Neural cell (in vitro differentiated cells): Measurements from ENCODE around the gene FTCD. TPM values are rescaled to one million over a fixed set of nuclear protein-coding genes. Genes with fewer than 3 reads are reported as not detected.

Source experiments
- H2AFZ ChIP-seq: fragments of 200-600, 300-800 bp; sonication (generic), shearing (Covaris generic); 2 replicates; pipeline ENCODE4 v1.6.0; 2014; ENCODE audit warnings: low read depth, mild to moderate bottlenecking, antibody characterized with exemption, low read length, moderate library complexity
- H3F3A ChIP-seq: fragments of 200-600 bp; shearing (Covaris generic); 2 replicates; pipeline ENCODE4 v1.6.1; 2016; ENCODE audit warnings: mild to moderate bottlenecking, moderate library complexity, mixed read lengths, antibody characterized with exemption, low read length; ENCODE audit not compliant: insufficient read depth, poor library complexity, severe bottlenecking
- H3K27ac ChIP-seq: fragments of 200-600, 300-800 bp; sonication (generic), shearing (Covaris generic); 2 replicates; pipeline ENCODE4 v1.5.1; 2014; ENCODE audit warnings: mild to moderate bottlenecking, low read length, moderate library complexity
- H3K27me3 ChIP-seq: fragments of 300-800, 200-600 bp; sonication (generic), shearing (Covaris generic); 2 replicates; pipeline ENCODE4 v1.6.0; 2014; ENCODE audit warnings: mild to moderate bottlenecking, low read depth, low read length, moderate library complexity; ENCODE audit not compliant: insufficient read depth
- H3K36me3 ChIP-seq: fragments of 300-800, 200-600 bp; sonication (generic), shearing (Covaris generic); 2 replicates; pipeline ENCODE4 v1.5.1; 2014; ENCODE audit warnings: mild to moderate bottlenecking, antibody characterized with exemption, low read length, moderate library complexity; ENCODE audit not compliant: insufficient read depth
- H3K4me2 ChIP-seq: fragments of 300-800, 200-600 bp; sonication (generic), shearing (Covaris generic); 2 replicates; pipeline ENCODE4 v1.6.0; 2014; ENCODE audit warnings: mild to moderate bottlenecking, low read length
- H3K4me3 ChIP-seq: fragments of 300-800, 200-600 bp; sonication (generic), shearing (Covaris generic); 2 replicates; pipeline ENCODE4 v1.5.1; 2014; ENCODE audit warnings: mild to moderate bottlenecking, low read length, moderate library complexity
- H3K79me2 ChIP-seq: fragments of 200-600 bp; shearing (Covaris generic); replicated peaks from 2 replicates; pipeline ENCODE4 v1.6.0; 2014; ENCODE audit warnings: mild to moderate bottlenecking, low read length, moderate library complexity; ENCODE audit not compliant: insufficient read depth
- H3K9ac ChIP-seq: fragments of 300-800, 200-600 bp; sonication (generic), shearing (Covaris generic); 2 replicates; pipeline ENCODE4 v1.6.1; 2016; ENCODE audit warnings: mild to moderate bottlenecking, low read length, mixed read lengths
- H3K9me2 ChIP-seq: fragments of 200-600 bp; shearing (Covaris generic); 2 replicates; pipeline ENCODE4 v1.6.1; 2016; ENCODE audit warnings: mild to moderate bottlenecking, low read length, mixed read lengths; ENCODE audit not compliant: insufficient read depth
- H3K9me3 ChIP-seq: fragments of 200-600, 300-800 bp; sonication (generic), shearing (Covaris generic); 2 replicates; pipeline ENCODE4 v1.6.1; 2016; ENCODE audit warnings: mild to moderate bottlenecking, mixed run types, low read length, moderate library complexity, mixed read lengths
- H4K20me1 ChIP-seq: fragments of 200-600 bp; shearing (Covaris generic); 2 replicates; pipeline ENCODE4 v1.6.1; 2016; ENCODE audit warnings: mild to moderate bottlenecking, mixed run types; ENCODE audit not compliant: insufficient read depth
- CTCF ChIP-seq: fragments of 450-650 bp; IDR thresholded peaks from 2 replicates; pipeline ENCODE4 v1.5.1; 2014; ENCODE audit warnings: antibody characterized with exemption, mild to moderate bottlenecking, moderate library complexity; ENCODE audit not compliant: poor library complexity, severe bottlenecking
- EP300 ChIP-seq: fragments of 450-650 bp; conservative IDR thresholded peaks from 2 replicates; pipeline ENCODE4 v1.6.1; 2014; ENCODE audit warnings: antibody characterized with exemption, mild to moderate bottlenecking, moderate library complexity; ENCODE audit not compliant: poor library complexity, severe bottlenecking
- EZH2 ChIP-seq: fragments of 200-600, 300-800 bp; shearing (Covaris generic), sonication (generic); IDR thresholded peaks from 2 replicates; pipeline ENCODE4 v1.6.1; 2014; ENCODE audit warnings: antibody characterized with exemption, low read length, borderline replicate concordance, mild to moderate bottlenecking; ENCODE audit not compliant: insufficient read depth, poor library complexity, severe bottlenecking
- MXI1 ChIP-seq: fragments of 450-650 bp; conservative IDR thresholded peaks from 2 replicates; pipeline ENCODE4 v1.6.1; 2014; ENCODE audit warnings: antibody characterized with exemption, mild to moderate bottlenecking; ENCODE audit not compliant: poor library complexity, severe bottlenecking
- POLR2AphosphoS5 ChIP-seq: IDR thresholded peaks from 2 replicates; pipeline ENCODE4 v1.6.1; 2012
- RAD21 ChIP-seq: fragments of 450-650 bp; conservative IDR thresholded peaks from 2 replicates; pipeline ENCODE4 v1.6.1; 2014; ENCODE audit warnings: antibody characterized with exemption, mild to moderate bottlenecking, moderate library complexity
- REST ChIP-seq: IDR thresholded peaks from 2 replicates; pipeline ENCODE4 v1.6.1; 2012; ENCODE audit warnings: borderline replicate concordance
- SMC3 ChIP-seq: fragments of 450-650 bp; conservative IDR thresholded peaks from 2 replicates; pipeline ENCODE4 v1.6.1; 2014; ENCODE audit warnings: antibody characterized with exemption, mild to moderate bottlenecking, moderate library complexity; ENCODE audit not compliant: poor library complexity
- TAF1 ChIP-seq: IDR thresholded peaks from 2 replicates; pipeline ENCODE4 v1.6.1; 2012; ENCODE audit warnings: low read depth
- polyA plus RNA-seq: library from polyadenylated mRNA; depleted of rRNA; stranded (reverse); fragments of >200 nt; gene quantifications from 2 replicates; pipeline ENCODE4 v1.2.3, GENCODE V29; 2014

Gene FTCD
- polyA plus RNA-seq, 1 donor from 2014 or later = 2.0 TPM

- H3K36me3 ChIP-seq = no peaks in the 10 kb centered on the region
- no peaks in the 10 kb centered on the region for H3K9me2 ChIP-seq
- H3K9me3 ChIP-seq = no peaks in the 10 kb centered on the region
- no peaks in the 10 kb centered on the region for H3K27me3 ChIP-seq
- H3K4me2 ChIP-seq = no peak overlapping the region
- H3F3A ChIP-seq = no peaks in the 10 kb centered on the region
- no peaks in the 10 kb centered on the region for H3K79me2 ChIP-seq
- no peak overlapping the region for H3K27ac ChIP-seq
- H2AFZ ChIP-seq = no peak overlapping the region
- no peak overlapping the region for H3K4me3 ChIP-seq
- no peak overlapping the region for H3K9ac ChIP-seq
- TF ChIP-seq EP300 = no peak
- TF ChIP-seq CTCF = no peak
- no peak for TF ChIP-seq MXI1
- TF ChIP-seq POLR2AphosphoS5 = no peak
- no peak for TF ChIP-seq REST
- TF ChIP-seq EZH2 = no peak
- no peak for TF ChIP-seq RAD21
- no peak for TF ChIP-seq SMC3
- no peak for TF ChIP-seq TAF1
- H4K20me1 ChIP-seq = no peaks in the 10 kb centered on the region
Measured at GRCh38 chr21:46180079-46180722, 24.8 kb upstream of the FTCD start.

GRCh38 chr21:46179708-46180078 is 24.3 kb upstream of the FTCD start:
- TF ChIP-seq REST = no peak
- no peak for TF ChIP-seq POLR2AphosphoS5
- TF ChIP-seq EP300 = no peak
- TF ChIP-seq EZH2 = no peak
- no peak for TF ChIP-seq MXI1
- no peak for TF ChIP-seq SMC3
- no peak for TF ChIP-seq CTCF
- no peak for TF ChIP-seq TAF1
- no peak for TF ChIP-seq RAD21
- H3K79me2 ChIP-seq = no peaks in the 10 kb centered on the region
- no peak overlapping the region for H3K9ac ChIP-seq
- no peaks in the 10 kb centered on the region for H3K9me3 ChIP-seq
- no peaks in the 10 kb centered on the region for H3F3A ChIP-seq
- H3K4me3 ChIP-seq = no peak overlapping the region
- H3K4me2 ChIP-seq = no peak overlapping the region
- no peaks in the 10 kb centered on the region for H3K9me2 ChIP-seq
- no peak overlapping the region for H2AFZ ChIP-seq
- no peaks in the 10 kb centered on the region for H3K36me3 ChIP-seq
- H3K27ac ChIP-seq = no peak overlapping the region
- H3K27me3 ChIP-seq = no peaks in the 10 kb centered on the region
- H4K20me1 ChIP-seq = no peaks in the 10 kb centered on the region
